ENCODE data around the gene FOXC1. TPM values are rescaled to one million over a fixed set of nuclear protein-coding genes. Genes with fewer than 3 reads are reported as not detected.

The FOXC1 gene
- total RNA-seq, 1 experiment from 2014 or later, result 88.4 TPM

GRCh38 chr6:1616701-1617463, 7.2 kb downstream of the FOXC1 start:
- in situ Hi-C loops (cut with HindIII; ENCODE audit: low pct_unique_long_range_greater_than_20kb, low sequenced_read_pairs), result loop anchor here (5.0 kb wide), 1 partner anchor 485 kb away; no protein-coding TSS in a partner anchor
- DNase-seq (ENCODE audit: low read depth), result no peak

GRCh38 chr6:1617466-1618310, 8.0 kb downstream of the FOXC1 start:
- in situ Hi-C loops (cut with HindIII; ENCODE audit: low pct_unique_long_range_greater_than_20kb, low sequenced_read_pairs), result loop anchor here (5.0 kb wide), 1 partner anchor 485 kb away; no protein-coding TSS in a partner anchor
- no peak for DNase-seq (ENCODE audit: low read depth)

GRCh38 chr6:1618311-1619097, 8.8 kb downstream of the FOXC1 start:
- DNase-seq (ENCODE audit: low read depth), result no peak
- in situ Hi-C loops (cut with HindIII; ENCODE audit: low pct_unique_long_range_greater_than_20kb, low sequenced_read_pairs), result loop anchor here (5.0 kb wide), 1 partner anchor 484 kb away; no protein-coding TSS in a partner anchor

GRCh38 chr6:1619098-1619672, 9.5 kb downstream of the FOXC1 start:
- no peak for DNase-seq (ENCODE audit: low read depth)
- in situ Hi-C loops (cut with HindIII; ENCODE audit: low pct_unique_long_range_greater_than_20kb, low sequenced_read_pairs), result loop anchor here (5.0 kb wide), 1 partner anchor 483 kb away; no protein-coding TSS in a partner anchor

- DNase-seq (ENCODE audit: low read depth), result no peak
- in situ Hi-C loops (cut with HindIII; ENCODE audit: low pct_unique_long_range_greater_than_20kb, low sequenced_read_pairs), result loop anchor here (5.0 kb wide), 1 partner anchor 482 kb away; no protein-coding TSS in a partner anchor
Observed at GRCh38 chr6:1619673-1620503, 10.2 kb downstream of the FOXC1 start.

- no peak for DNase-seq (ENCODE audit: low read depth)
- in situ Hi-C loops (cut with HindIII; ENCODE audit: low pct_unique_long_range_greater_than_20kb, low sequenced_read_pairs), result no loop called here
Observed at GRCh38 chr6:1620504-1621069, 10.9 kb downstream of the FOXC1 start.

- DNase-seq (ENCODE audit: low read depth), result no peak
- in situ Hi-C loops (cut with HindIII; ENCODE audit: low pct_unique_long_range_greater_than_20kb, low sequenced_read_pairs), result no loop called here
Observed at GRCh38 chr6:1621070-1621701, 11.5 kb downstream of the FOXC1 start.

GRCh38 chr6:1622220-1622850, 12.6 kb downstream of the FOXC1 start:
- in situ Hi-C loops (cut with HindIII; ENCODE audit: low pct_unique_long_range_greater_than_20kb, low sequenced_read_pairs), result no loop called here
- no peak for DNase-seq (ENCODE audit: low read depth)

GRCh38 chr6:1622851-1623768, 13.4 kb downstream of the FOXC1 start:
- in situ Hi-C loops (cut with HindIII; ENCODE audit: low pct_unique_long_range_greater_than_20kb, low sequenced_read_pairs), result no loop called here
- no peak for DNase-seq (ENCODE audit: low read depth)

- no peak for DNase-seq (ENCODE audit: low read depth)
- in situ Hi-C loops (cut with HindIII; ENCODE audit: low pct_unique_long_range_greater_than_20kb, low sequenced_read_pairs), result no loop called here
Observed at GRCh38 chr6:1623769-1624057, 14.0 kb downstream of the FOXC1 start.

GRCh38 chr6:1624058-1624850, 14.5 kb downstream of the FOXC1 start:
- DNase-seq (ENCODE audit: low read depth), result no peak
- in situ Hi-C loops (cut with HindIII; ENCODE audit: low pct_unique_long_range_greater_than_20kb, low sequenced_read_pairs), result no loop called here

- DNase-seq (ENCODE audit: low read depth), result no peak
- in situ Hi-C loops (cut with HindIII; ENCODE audit: low pct_unique_long_range_greater_than_20kb, low sequenced_read_pairs), result no loop called here
Observed at GRCh38 chr6:1624851-1625781, 15.4 kb downstream of the FOXC1 start.

- in situ Hi-C loops (cut with HindIII; ENCODE audit: low pct_unique_long_range_greater_than_20kb, low sequenced_read_pairs), result no loop called here
- DNase-seq (ENCODE audit: low read depth), result no peak
Observed at GRCh38 chr6:1625794-1626435, 16.2 kb downstream of the FOXC1 start.

Data from Caki2 (cell line).